ENCODE measurements around the gene SLC36A2.
"Not testable (repeated sequence)": the region's sequence is repeated elsewhere in the genome, so short reads cannot be mapped to it uniquely, and the experiment has no call there.

The SLC36A2 gene

DNA sequence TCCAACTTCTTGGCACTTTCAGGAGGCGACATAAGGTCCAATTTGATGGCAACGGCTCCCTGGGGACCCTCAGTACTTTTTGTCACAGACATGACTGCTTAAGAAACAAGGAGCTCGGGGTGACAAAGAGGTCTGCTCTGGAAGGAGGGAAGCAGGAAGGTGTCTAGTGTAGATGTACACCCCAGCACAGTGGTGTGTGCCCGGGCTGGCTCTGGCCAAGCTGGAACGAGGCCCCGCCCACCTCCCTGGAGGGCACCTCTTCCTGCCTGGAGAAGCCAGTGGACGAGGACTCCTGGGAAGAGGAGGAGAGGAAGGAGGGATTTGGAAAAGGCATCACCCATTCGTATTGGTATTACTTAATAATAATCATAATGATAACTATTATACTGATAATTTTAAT lies at the start of gene SLC36A2:
TSS of gene SLC36A2 (minus strand) at position 191 of the 400 bp plus-strand sequence. CDS start at position 92, 99 bp downstream.
- DNase-seq: no peak

- DNase-seq: no peak
Measured at GRCh38 chr5:151388960-151389359, 41.6 kb upstream of the SLC36A2 start.

DNA sequence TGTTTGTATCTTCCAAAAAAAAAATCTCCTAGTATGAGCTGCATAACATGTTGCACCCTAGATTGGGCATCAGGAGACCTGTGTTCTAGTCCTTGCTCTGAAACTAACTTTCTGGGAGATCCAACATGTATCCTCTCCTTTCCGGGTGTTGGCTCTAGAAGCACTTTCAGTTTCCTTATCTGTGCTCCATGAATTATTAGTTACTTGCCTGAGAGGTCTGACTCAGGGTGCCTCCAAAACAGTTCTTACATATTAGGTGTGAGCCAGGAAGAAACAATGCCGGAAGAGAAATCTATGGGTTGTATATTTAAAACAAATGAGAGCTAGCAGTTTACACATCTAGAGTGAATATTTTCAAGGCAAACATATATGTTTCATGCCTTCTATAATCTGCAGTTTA lies 36.7 kb upstream of the SLC36A2 start:
- no peak for DNase-seq

- no peak for DNase-seq
Measured at GRCh38 chr5:151383011-151383410, 35.7 kb upstream of the SLC36A2 start.

- no peak for DNase-seq
Measured at GRCh38 chr5:151382576-151382975, 35.2 kb upstream of the SLC36A2 start.

- DNase-seq: no peak
Measured at GRCh38 chr5:151381899-151382298, 34.5 kb upstream of the SLC36A2 start.

GRCh38 chr5:151378616-151379015 lies 31.3 kb upstream of the SLC36A2 start:
- no peak for DNase-seq

DNA sequence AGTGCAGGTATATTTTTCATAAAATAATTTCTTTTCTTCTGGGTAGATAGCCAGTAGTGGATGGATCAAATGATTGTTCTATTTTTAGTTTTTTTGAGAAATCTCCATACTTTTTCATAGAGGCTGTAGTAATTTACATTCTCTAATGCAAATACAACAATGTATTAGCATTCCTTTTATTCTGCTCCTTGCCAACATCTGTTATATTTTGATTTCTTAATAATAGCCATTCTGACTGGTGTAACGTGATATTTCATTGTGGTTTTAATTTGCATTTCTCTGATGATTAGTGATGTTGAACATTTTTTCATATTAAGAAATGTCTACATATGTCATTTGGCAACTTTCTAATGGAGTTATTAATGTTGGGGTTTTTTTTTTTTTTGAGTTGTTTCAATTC lies 27.2 kb upstream of the SLC36A2 start:
- DNase-seq: no peak

DNA sequence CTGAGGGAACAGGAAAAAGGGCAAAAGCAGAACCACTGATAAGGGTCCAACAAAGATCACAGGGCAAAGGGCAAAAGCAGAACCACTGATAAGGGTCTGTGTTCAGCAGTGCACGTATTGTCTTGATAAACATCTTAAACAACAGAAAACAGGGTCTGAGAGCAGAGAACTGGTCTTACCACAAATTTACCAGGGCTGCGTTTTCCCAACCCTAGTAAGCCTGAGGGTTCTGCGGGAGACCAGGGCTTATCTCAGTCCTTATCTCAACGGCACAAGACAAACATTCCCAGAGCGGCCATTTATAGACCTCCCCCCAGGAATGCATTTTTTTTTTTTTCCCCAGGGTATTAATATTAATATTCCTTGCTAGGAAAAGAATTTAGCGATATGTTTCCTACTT lies 19.7 kb upstream of the SLC36A2 start:
- DNase-seq: not testable (repeated sequence)

GRCh38 chr5:151363673-151364072 lies 16.3 kb upstream of the SLC36A2 start:
- DNase-seq: no peak

DNA sequence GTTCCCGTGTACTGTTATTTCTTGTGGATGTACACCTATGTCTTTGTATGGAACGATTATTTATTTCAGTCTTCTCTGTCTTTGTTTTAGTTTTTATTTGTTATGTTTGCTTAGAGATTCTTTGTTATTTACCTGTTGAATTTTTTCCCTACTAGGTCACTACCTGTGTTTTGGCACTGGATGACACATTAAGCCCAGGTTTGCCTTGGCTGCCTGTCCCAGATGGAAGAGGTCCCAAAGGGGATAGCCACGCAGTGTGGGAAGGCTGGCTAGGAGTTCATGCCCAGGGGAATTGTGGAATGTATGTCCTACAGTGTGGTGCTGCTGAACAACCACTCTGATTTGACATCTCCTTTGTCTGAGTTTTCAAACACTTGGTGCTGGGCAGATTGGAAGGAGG lies 15.6 kb upstream of the SLC36A2 start:
- DNase-seq: no peak

- no peak for DNase-seq
Measured at GRCh38 chr5:151359391-151359790, 12.0 kb upstream of the SLC36A2 start.

- DNase-seq: no peak
Measured at GRCh38 chr5:151357792-151358191, 10.4 kb upstream of the SLC36A2 start.

DNA sequence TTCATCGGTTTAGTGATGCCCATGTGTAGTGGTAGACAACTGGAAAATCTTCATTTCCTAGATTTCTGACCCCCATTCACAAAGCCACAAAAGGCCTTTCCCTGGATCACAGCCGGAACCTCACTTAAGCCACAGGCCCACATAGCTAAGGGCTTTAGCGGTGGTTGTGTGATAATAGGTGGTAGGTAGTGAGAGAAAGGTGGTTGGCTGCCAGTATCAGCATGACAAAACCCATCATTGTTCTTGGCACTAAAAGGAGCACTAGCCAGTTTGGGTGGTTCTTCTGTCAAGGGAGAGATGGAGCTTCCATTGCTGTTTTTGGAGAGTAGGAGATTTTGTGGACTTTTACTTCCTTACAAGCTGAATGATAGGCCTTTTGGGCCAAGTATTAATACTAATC lies 9.7 kb upstream of the SLC36A2 start:
- DNase-seq: no peak

- no peak for DNase-seq
Measured at GRCh38 chr5:151351671-151352070, 4.3 kb upstream of the SLC36A2 start.

- no peak for DNase-seq
Measured at GRCh38 chr5:151348789-151349188, 1.4 kb upstream of the SLC36A2 start.

DNA sequence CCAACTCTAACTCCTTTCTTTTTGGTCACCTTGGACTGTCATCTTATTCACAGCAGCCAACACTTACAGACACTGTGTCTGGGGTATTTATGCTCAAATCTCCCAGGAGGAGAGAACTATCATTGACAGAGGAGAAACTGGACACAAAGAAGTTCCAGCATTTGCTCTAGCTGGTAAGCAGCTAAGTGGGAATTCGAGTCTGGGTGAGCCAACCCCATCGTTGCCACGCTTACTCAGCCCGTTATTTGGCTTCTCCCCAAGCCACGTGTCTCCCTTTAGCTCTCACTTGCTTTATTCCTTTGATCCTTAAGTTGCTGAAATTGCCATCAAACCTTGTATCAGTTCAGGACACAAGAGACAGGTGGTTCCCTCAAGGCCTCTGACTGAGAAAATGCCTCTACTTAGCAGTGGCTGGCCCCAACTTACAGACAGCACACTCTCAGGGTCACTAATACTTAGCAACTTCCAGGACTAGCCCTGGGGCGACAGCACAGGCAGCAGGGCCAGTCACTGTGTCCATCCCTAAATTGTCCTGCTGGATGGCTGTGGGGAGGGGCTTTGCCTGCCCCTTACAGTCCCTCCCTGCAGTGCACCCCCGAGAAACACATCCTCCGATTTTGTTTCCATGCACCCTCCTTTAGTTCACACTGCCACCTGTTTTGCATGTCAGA lies 1.4 kb downstream of the SLC36A2 start:
- DNase-seq: no peak

- no peak for DNase-seq
Measured at GRCh38 chr5:151345187-151345807, 2.1 kb downstream of the SLC36A2 start.

DNA sequence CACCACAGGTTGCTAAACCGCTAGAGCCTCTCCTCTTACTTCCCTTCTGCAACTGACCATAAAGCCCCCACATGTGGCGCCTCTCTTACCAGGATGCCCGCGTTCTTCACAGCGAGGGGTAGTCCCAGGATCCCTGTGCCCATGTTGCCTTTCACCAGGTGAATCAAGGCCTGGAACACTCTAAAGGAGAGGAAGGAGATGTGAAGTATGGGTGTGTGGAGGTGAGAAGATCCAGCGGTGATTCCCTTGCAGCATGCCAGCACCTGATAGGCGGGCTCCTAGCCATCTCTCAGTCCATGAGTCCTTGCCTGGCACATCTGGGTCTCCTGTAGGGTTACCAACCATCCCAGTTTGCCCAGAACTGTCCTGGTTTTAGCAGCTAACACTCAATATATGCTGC lies 3.3 kb downstream of the SLC36A2 start:
- no peak for DNase-seq

- DNase-seq: no peak
Measured at GRCh38 chr5:151340004-151340403, 7.4 kb downstream of the SLC36A2 start.

DNA sequence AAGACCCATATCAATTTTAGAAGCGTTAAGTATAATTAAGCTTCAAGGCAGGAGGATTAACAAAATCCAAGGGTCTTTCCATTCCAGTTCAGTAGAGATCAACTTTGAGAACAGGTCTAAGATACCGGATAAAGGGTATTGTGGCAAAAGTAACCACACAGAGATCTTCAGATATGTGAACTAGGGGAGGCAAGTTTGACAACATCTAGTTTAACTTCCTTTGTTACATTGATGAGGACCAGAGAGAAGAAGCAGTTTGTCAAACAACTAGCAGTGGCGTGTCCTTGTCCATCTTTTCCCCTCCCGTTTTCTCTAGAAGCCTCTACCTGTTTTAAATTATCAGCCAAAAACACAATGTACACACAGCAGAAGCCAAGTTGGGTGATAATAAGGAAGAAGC lies 8.6 kb downstream of the SLC36A2 start:
- no peak for DNase-seq

DNA sequence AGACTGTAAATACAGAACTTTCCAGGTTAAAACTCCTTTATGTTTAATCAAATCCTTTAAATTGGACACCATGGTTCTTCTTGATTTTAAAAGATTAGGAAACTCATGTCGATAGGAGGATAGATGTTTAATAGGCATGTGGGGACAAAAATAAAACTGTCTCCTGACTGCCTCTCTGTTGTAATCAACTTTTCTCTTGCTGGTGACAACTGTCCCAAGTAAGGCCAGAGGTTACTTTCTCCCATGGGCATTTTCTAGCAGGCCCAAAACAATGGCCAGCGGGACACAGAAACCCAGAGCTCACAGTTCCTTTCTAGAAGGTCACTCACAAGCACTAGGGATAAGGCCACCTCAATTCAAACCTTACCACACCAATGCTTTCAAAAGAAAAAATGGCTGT lies 14.5 kb downstream of the SLC36A2 start:
- no peak for DNase-seq

DNA sequence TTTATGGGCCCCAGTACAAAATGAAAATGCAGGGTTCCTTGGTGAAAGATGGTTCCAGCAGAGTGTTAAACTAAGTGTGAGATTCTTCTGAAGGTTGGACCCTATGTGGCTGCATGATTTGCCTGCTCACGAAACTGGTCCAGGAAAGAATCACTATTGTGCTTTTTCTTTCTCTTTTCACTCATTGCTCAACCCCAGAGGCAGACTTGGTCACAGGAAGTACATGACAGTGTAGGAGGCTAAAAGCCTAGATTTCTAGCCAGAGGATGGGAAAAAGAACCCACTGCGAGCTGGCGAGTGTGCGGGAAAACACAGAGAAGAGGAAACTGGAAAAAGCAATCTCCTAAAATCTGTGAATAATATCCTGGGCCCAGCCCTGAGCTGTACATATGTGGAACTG lies 18.6 kb downstream of the SLC36A2 start:
- DNase-seq: no peak

GRCh38 chr5:151327585-151327984 lies 19.8 kb downstream of the SLC36A2 start:
- no peak for DNase-seq

GRCh38 chr5:151326266-151326665 lies 21.1 kb downstream of the SLC36A2 start:
- DNase-seq: no peak

All from activated naive CD4-positive, alpha-beta T cell (primary cell).